Thyroid gland (tissue), 4 donors: ENCODE measurements around the gene PLEKHA7. TPM values are rescaled to one million over a fixed set of nuclear protein-coding genes. Genes with fewer than 3 reads are reported as not detected.

Source experiments
- DNase-seq, 2 donors: peaks; one replicate each; pipeline ENCODE4 v3.0.0-alpha.2; 2019
- H3K27ac ChIP-seq, 3 donors: fragments of 200-600 bp; sonication (generic); 1 replicate in 2 of 3; 2 replicates in 1 of 3; pipeline ENCODE4 v1.5.1; 2016 to 2019; ENCODE audit warnings: mild to moderate bottlenecking in 1 of 3, moderate library complexity in 1 of 3
- H3K27me3 ChIP-seq: fragments of 200-600 bp; sonication (generic); one replicate; pipeline ENCODE4 v1.5.1; 2019
- H3K36me3 ChIP-seq, 2 donors: fragments of 200-600 bp; sonication (generic); one replicate each; pipeline ENCODE4 v1.5.1; 2016 to 2019
- H3K4me1 ChIP-seq, 2 donors: fragments of 200-600 bp; sonication (generic); one replicate each; pipeline ENCODE4 v1.5.1; 2017 to 2019
- H3K4me3 ChIP-seq, 3 donors: fragments of 200-600 bp; sonication (generic); replicated peaks in 1 of 3; 1 replicate in 2 of 3; 2 replicates in 1 of 3; pipeline ENCODE4 v1.5.1; 2016; ENCODE audit warnings: mild to moderate bottlenecking in 1 of 3
- H3K9me3 ChIP-seq: fragments of 200-600 bp; sonication (generic); one replicate; pipeline ENCODE4 v1.5.1; 2017
- POLR2A ChIP-seq, 2 donors: fragments of 450-650 bp; IDR thresholded peaks; one replicate each; pipeline ENCODE4 v1.6.1; 2017; ENCODE audit warnings: antibody characterized with exemption in 2 of 2, mild to moderate bottlenecking in 2 of 2, moderate library complexity in 1 of 2
- WGBS, 2 donors: methylation state at CpG; one replicate each; pipeline ENCODE4 v1.1.5; 2017; 5-methylcytosine and 5-hydroxymethylcytosine counted together
- intact Hi-C: fragments of 100-400 bp; cut with DNase I; formaldehyde crosslinking; loops from one replicate; pipeline ENCODE4 v1.15.1; 2023
- total RNA-seq, 4 donors: library from RNA; depleted of rRNA; stranded (reverse); fragments of >200 nt; gene quantifications; one replicate each; pipeline ENCODE4 v1.2.3, GENCODE V29; 2016
- TF ChIP-seq, protein P1 (sequence below), 6 experiments: fragments of 200-600 bp in 3 of 6; fragments of 450-650 bp in 3 of 6; sonication (generic) in 3 of 6; IDR thresholded peaks; one replicate each; pipeline ENCODE4 v1.5.1; 2016 to 2019; ENCODE audit warnings: antibody characterized with exemption in 6 of 6, mild to moderate bottlenecking in 2 of 6, inconsistent platforms in 1 of 6, moderate library complexity in 1 of 6

Gene PLEKHA7
- total RNA-seq, 4 donors from 2014 or later, result 22.5 to 29.0 (median 23.4) TPM

DNA sequence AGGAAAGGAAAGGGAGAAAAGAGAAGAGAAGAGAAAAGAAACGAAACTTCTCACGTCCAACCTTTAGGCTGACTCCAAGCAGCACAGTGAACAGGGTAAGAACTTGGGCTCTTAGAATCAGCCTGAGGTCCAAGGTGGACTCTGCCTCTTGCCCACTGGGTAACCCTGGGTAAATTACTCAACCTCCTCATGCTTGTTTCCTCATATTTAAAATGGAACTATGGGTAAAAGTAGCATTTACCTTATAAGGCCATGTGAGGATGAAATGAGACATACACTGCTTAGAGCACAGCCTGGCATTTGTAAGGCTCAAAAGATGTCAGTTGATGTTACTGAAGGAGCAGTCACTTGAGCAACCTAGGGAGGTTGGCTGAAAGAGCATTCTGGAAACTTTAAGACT is 167.9 kb downstream of the PLEKHA7 start:
- 95 to 100% methylated on average over 2 of the region's 2 CpGs for WGBS, 2 donors
- no peaks in the 10 kb centered on the region for H3K9me3 ChIP-seq
- TF ChIP-seq POLR2A (IDR thresholded peaks at IDR 0.05), result no peak
- TF ChIP-seq, protein P1, sequence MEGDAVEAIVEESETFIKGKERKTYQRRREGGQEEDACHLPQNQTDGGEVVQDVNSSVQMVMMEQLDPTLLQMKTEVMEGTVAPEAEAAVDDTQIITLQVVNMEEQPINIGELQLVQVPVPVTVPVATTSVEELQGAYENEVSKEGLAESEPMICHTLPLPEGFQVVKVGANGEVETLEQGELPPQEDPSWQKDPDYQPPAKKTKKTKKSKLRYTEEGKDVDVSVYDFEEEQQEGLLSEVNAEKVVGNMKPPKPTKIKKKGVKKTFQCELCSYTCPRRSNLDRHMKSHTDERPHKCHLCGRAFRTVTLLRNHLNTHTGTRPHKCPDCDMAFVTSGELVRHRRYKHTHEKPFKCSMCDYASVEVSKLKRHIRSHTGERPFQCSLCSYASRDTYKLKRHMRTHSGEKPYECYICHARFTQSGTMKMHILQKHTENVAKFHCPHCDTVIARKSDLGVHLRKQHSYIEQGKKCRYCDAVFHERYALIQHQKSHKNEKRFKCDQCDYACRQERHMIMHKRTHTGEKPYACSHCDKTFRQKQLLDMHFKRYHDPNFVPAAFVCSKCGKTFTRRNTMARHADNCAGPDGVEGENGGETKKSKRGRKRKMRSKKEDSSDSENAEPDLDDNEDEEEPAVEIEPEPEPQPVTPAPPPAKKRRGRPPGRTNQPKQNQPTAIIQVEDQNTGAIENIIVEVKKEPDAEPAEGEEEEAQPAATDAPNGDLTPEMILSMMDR (IDR thresholded peaks at IDR 0.05), result no peak
- H3K4me1 ChIP-seq, result peaks cover 21 to 40% of the 10 kb centered on the region in 2 donors
- no peak overlapping the region for H3K4me3 ChIP-seq
- no peak overlapping the region for H3K27ac ChIP-seq
- no peaks in the 10 kb centered on the region for H3K27me3 ChIP-seq
- no peak for DNase-seq
- H3K36me3 ChIP-seq, result no peaks in the 10 kb centered on the region
- intact Hi-C loops, result no loop called here

DNA sequence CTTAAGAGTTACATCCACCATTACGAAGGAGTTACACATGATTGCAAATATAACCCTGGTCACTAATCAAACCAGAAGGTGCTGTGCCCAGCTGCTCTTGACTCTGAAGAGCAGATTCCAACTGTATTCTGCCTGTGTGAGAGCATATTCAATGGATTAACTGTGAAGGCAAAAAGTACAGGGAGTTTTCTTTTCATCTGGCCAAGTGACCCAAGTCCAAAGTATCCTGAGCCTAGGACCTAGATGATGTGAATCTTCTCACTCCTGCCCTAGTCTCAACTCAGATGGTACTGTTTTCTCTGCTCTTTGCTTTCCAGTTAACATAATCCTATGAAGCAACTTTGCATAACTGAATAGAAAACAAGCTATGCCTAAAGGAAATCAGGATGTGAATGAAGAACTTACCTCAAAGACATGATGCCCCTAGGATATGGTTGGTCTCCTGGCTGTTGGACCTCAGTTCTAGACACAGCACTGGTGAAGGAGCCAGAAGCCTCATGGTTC is 169.9 kb downstream of the PLEKHA7 start:
- no peak overlapping the region for H3K4me3 ChIP-seq
- peak overlapping the region in 1 of 3 donors; percentile 33 for H3K27ac ChIP-seq
- no peak for TF ChIP-seq POLR2A (IDR thresholded peaks at IDR 0.05)
- TF ChIP-seq, protein P1 (IDR thresholded peaks at IDR 0.05), result no peak
- H3K36me3 ChIP-seq, result no peaks in the 10 kb centered on the region
- WGBS, 2 donors, result 55 to 60% methylated on average over 1 of the region's 1 CpG
- H3K27me3 ChIP-seq, result no peaks in the 10 kb centered on the region
- peak; percentile 36 to 37 for DNase-seq
- intact Hi-C loops, result no loop called here
- peaks cover 30 to 43% of the 10 kb centered on the region in 2 donors for H3K4me1 ChIP-seq
- no peaks in the 10 kb centered on the region for H3K9me3 ChIP-seq

DNA sequence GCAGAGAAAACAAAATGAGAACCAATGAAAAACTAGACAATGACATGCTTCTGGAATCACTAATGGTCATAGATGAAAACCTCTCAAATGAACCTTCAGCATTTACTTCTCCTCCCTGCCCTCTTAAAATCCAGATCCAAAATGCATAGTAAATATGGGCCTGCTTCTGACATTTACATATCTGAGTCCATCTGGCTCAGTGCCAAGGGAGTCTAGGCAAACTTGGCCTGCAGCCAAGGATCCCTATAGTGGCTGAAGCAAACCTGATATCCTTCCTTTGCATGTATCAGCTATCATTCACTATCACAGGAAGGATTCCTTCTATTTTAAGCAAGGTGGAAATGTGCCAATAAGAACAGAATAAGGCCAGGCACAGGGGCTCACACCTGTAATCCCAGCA is 170.9 kb downstream of the PLEKHA7 start:
- Histone ChIP-seq H3K4me3 (no peak overlapping the region), H3K27me3 (no peaks in the 10 kb centered on the region), H3K27ac (peak overlapping the region in 1 of 3 donors; percentile 14), H3K4me1 (peaks cover 30 to 43% of the 10 kb centered on the region in 2 donors), H3K9me3 (no peaks in the 10 kb centered on the region), H3K36me3 (no peaks in the 10 kb centered on the region)
- intact Hi-C loops, result no loop called here
- TF ChIP-seq, protein P1 (IDR thresholded peaks at IDR 0.05), result no peak
- TF ChIP-seq POLR2A (IDR thresholded peaks at IDR 0.05), result no peak
- no peak for DNase-seq

DNA sequence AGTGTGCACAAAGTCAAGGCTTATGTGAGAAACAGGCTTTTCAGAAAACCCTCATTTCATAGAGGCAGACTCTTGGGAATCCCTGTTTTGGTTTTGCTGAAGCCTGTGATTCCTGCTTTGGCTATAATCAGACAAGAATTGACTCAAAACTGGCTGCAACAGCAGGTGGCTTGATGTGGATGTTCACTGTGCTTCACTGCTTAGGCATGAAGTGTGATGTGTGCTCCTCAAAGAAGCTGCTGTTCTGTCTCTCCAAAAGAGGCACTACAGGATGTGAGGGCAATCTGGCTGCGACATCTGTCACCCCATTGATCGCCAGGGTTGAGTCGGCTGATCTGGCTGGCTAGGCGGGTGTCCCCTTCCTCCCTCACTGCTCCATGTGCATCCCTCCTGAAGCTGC is 172.2 kb downstream of the PLEKHA7 start:
- Histone ChIP-seq H3K9me3 (no peaks in the 10 kb centered on the region), H3K27ac (peak overlapping the region; percentile 75 to 87 (median 84)), H3K4me3 (no peak overlapping the region), H3K27me3 (no peaks in the 10 kb centered on the region), H3K4me1 (peaks cover 34 to 44% of the 10 kb centered on the region in 2 donors), H3K36me3 (no peaks in the 10 kb centered on the region)
- intact Hi-C loops, result no loop called here
- TF ChIP-seq, protein P1 (IDR thresholded peaks at IDR 0.05), result no peak
- no peak for TF ChIP-seq POLR2A (IDR thresholded peaks at IDR 0.05)
- 85 to 93% methylated on average over 4 of the region's 4 CpGs for WGBS, 2 donors
- no peak for DNase-seq

DNA sequence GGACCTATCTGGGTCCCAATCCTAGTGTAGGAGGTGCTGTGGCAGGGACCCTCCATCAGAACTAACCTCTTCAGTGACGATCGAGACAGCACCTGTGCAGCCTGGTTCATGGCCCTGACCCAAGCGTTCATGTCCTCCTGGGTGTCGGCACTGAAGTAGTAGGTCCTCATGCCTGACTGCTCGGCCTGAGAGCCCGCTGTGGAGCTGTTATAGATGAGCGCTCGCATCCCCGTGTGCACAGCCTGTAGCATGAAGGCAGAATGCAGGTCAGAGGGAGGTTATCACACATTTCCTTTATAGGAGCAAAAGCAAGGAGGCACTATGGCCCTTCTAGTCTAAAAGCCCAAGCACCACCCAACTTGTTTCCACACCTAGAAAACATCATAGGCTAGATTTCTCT is 172.7 kb downstream of the PLEKHA7 start:
- TF ChIP-seq POLR2A (IDR thresholded peaks at IDR 0.05), result no peak
- TF ChIP-seq, protein P1 (IDR thresholded peaks at IDR 0.05), result no peak
- WGBS, 2 donors, result 17 to 30% methylated on average over 2 to 9 of the region's 9 CpGs
- H3K4me3 ChIP-seq, result no peak overlapping the region
- DNase-seq, result peak; percentile 63 to 76
- H3K36me3 ChIP-seq, result no peaks in the 10 kb centered on the region
- peaks cover 39 to 48% of the 10 kb centered on the region in 2 donors for H3K4me1 ChIP-seq
- H3K27ac ChIP-seq, result peak overlapping the region; percentile 75 to 87 (median 84)
- H3K9me3 ChIP-seq, result no peaks in the 10 kb centered on the region
- H3K27me3 ChIP-seq, result no peaks in the 10 kb centered on the region
- intact Hi-C loops, result no loop called here
